ENCODE measurements around the gene PRLHR.

Gene PRLHR

GRCh38 chr10:118563373-118563890 lies 32.0 kb downstream of the PRLHR start:
- DNase-seq (ENCODE audit: low read depth in 3 of 3), result no peak

DNA sequence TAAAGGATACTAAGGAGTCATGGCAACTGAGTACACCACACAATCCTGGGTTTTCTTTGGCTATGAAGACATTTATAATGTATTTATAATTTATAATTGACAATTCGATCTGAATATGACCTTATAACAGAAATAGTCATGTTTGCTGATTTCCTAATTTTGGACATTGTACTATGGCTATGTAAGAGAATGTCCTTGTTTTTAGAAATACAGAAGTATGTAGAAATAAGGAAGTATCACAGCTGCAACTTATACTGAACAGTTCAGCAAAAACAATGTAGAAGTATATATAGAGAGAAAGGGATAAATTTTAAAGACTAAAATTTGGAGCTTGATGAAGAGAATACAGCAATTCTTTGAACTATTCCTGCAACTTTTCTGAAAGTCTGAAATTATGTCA lies 32.6 kb downstream of the PRLHR start:
- DNase-seq (ENCODE audit: low read depth in 3 of 3), result no peak

GRCh38 chr10:118557946-118558345 lies 37.5 kb downstream of the PRLHR start:
- no peak for DNase-seq (ENCODE audit: low read depth in 3 of 3)

- no peak for DNase-seq (ENCODE audit: low read depth in 3 of 3)
Measured at GRCh38 chr10:118551535-118552100, 43.8 kb downstream of the PRLHR start.

DNA sequence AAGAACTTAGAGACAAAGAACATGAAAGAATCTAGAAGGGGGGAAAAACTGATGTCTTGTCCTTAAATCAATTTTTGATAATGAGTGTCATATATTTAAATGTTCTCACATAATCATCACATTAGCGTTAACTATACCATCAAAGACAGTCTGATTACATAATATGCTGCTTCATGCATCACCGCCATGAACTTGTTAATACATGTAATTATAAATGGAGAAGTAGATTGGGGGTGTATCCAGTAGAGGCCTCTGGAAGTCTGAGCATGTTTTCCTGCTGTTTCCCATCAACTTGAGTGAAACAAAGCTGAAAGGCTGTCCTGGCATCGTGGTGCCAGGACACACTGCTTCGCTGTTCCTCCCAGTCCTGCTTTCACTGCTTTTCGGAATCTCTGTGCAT lies 48.2 kb downstream of the PRLHR start:
- no peak for DNase-seq (ENCODE audit: low read depth in 3 of 3)

DNA sequence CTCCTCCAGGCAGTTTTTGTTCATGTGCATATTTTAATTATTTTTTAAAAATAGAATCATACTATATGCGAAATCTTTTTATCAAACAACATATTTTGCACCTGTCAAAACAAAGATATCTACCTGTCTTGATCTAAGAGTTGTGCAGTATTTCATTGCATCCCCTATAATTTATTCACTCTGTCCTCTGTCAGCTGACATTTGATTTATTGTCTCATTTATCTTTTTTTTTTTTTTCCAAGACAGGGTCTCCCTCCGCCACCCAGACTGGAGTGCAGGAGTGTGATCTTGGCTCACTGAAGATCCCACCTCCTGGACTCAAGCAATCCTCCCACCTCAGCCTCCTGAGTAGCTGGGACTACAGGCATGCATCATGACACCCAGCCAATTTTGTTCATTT lies 49.0 kb downstream of the PRLHR start:
- DNase-seq (ENCODE audit: low read depth in 3 of 3), result no peak

GRCh38 chr10:118545381-118545780 lies 50.1 kb downstream of the PRLHR start:
- DNase-seq (ENCODE audit: low read depth in 3 of 3), result no peak

DNA sequence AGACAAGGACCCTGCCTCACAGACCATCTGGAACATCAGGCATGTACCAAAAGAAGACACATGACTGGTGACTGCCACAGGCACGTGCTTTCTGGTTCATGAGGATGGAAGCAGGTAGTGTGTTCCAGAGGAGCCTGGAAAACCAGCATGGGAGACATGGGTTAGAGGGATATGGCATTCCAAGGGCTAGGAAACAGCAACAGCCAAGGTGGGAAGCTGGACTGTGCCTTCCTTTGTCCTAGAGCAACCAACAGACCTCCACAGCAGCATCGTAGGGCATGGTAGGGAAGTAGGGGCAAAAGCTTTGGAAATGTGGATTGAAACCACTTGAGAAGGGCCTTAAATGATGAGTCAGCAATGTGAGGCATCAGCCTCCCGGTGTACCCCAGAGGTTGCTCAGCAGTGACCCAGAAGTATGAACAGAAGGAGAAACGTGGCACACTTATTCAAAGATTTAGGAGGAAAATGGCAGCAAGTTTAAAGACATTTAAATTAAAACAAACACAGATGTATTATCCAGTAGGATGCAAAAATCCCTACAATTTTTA lies 51.0 kb downstream of the PRLHR start:
- no peak for DNase-seq (ENCODE audit: low read depth in 3 of 3)

DNA sequence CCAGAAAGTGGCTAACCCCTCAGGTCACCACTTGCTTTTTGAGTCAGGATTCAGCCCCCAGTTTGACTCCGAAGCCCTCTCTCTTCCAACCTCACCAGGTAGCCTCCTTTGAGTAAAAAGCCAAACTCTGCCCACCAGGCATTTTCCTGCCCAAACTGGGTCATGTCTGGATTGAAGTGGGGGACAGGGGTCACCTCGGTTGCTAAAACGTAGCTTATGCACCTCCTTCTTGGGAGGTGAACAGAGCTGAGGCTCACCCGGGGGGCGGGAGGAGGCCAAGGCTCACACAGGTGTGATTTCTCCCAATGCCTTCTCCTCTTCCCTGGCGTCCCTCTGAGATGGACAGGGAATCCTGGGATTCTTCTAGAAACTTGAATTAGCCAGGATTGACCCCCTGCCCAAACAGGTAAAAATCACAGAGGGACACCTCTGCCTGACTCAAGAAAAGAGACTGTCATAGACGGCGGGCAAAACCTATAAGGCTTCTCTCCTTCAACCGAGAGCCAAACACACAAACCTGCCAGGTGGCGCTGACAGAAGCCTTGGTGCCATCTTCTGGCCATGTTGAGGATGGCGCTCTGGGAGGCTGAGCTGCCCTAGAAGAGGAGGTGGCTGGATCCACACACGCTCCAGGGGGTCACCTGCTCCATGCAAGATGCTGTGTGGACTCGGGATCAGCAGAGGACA lies 51.6 kb downstream of the PRLHR start:
- peak in 2 of 3 donors; percentile 7 to 14 for DNase-seq (ENCODE audit: low read depth in 3 of 3)

- DNase-seq (ENCODE audit: low read depth in 3 of 3), result no peak
Measured at GRCh38 chr10:118542745-118543144, 52.7 kb downstream of the PRLHR start.

GRCh38 chr10:118542205-118542604 lies 53.2 kb downstream of the PRLHR start:
- DNase-seq (ENCODE audit: low read depth in 3 of 3), result no peak

GRCh38 chr10:118541718-118542117 lies 53.7 kb downstream of the PRLHR start:
- no peak for DNase-seq (ENCODE audit: low read depth in 3 of 3)

Data from stimulated activated CD4-positive, alpha-beta T cell treated with anti-CD3 and anti-CD28 coated beads, TNF-alpha, amount 100 ng/mL, for 48 hours (primary cell).